Stimulated activated CD8-positive, alpha-beta memory T cell treated with anti-CD3 and anti-CD28 coated beads, Interleukin-4, amount 100 ng/mL, for 24 hours (primary cell): ENCODE data around the gene ITGB1BP1.
A peak's percentile ranks its signal among the peaks of the same experiment; 100 is the strongest.

Experiments
- DNase-seq: peaks from one replicate; pipeline ENCODE4 v3.0.0-alpha.2; 2020; ENCODE audit warnings: low read depth

ITGB1BP1 gene

GRCh38 chr2:9423100-9423921 lies at the start of gene ITGB1BP1, which contains the start of gene CPSF3:
Gene ITGB1BP1, minus strand, starts transcription at chr2:9423528. Its CDS starts 4,831 bp downstream, at chr2:9418697.
Gene CPSF3, plus strand, starts transcription at chr2:9423654. Its CDS starts 120 bp downstream, at chr2:9423774.
- peak; percentile 97 for DNase-seq

- no peak for DNase-seq
These were observed 49.2 kb upstream of the ITGB1BP1 start for GRCh38 chr2:9472511-9472910.

GRCh38 chr2:9471206-9471605 lies 47.9 kb upstream of the ITGB1BP1 start:
- no peak for DNase-seq

GRCh38 chr2:9467687-9468086 lies 44.4 kb upstream of the ITGB1BP1 start:
- DNase-seq: no peak

- no peak for DNase-seq
These were observed 42.9 kb upstream of the ITGB1BP1 start for GRCh38 chr2:9466147-9466683.

GRCh38 chr2:9465170-9465569 lies 41.8 kb upstream of the ITGB1BP1 start:
- no peak for DNase-seq

- no peak for DNase-seq
These were observed 40.3 kb upstream of the ITGB1BP1 start for GRCh38 chr2:9463698-9464034.

- no peak for DNase-seq
These were observed 39.8 kb upstream of the ITGB1BP1 start for GRCh38 chr2:9462886-9463697.

GRCh38 chr2:9462313-9462712 lies 39.0 kb upstream of the ITGB1BP1 start:
- no peak for DNase-seq

GRCh38 chr2:9461079-9461478 lies 37.8 kb upstream of the ITGB1BP1 start:
- no peak for DNase-seq

GRCh38 chr2:9460441-9461017 lies 37.2 kb upstream of the ITGB1BP1 start:
- DNase-seq: no peak

- DNase-seq: no peak
These were observed 27.9 kb upstream of the ITGB1BP1 start for GRCh38 chr2:9451231-9451630.

GRCh38 chr2:9445089-9445488 lies 21.8 kb upstream of the ITGB1BP1 start:
- no peak for DNase-seq

- no peak for DNase-seq
These were observed 20.2 kb upstream of the ITGB1BP1 start for GRCh38 chr2:9443526-9443925.

- DNase-seq: no peak
These were observed 18.2 kb upstream of the ITGB1BP1 start for GRCh38 chr2:9441556-9441955.

- no peak for DNase-seq
These were observed 16.9 kb upstream of the ITGB1BP1 start for GRCh38 chr2:9440058-9440727.

- DNase-seq: no peak
These were observed 16.2 kb upstream of the ITGB1BP1 start for GRCh38 chr2:9439536-9439935.

GRCh38 chr2:9434489-9434888 lies 11.2 kb upstream of the ITGB1BP1 start:
- no peak for DNase-seq

GRCh38 chr2:9430316-9431293 lies 7.3 kb upstream of the ITGB1BP1 start:
- DNase-seq: no peak

GRCh38 chr2:9428965-9429577 lies 5.7 kb upstream of the ITGB1BP1 start:
- DNase-seq: no peak
